Peyer's patch (tissue), 4 donors: ENCODE data around the gene MMP8. TPM values are rescaled to one million over a fixed set of nuclear protein-coding genes. Genes with fewer than 3 reads are reported as not detected.

Experiments used
- DNase-seq, 3 donors: peaks; one replicate each; pipeline ENCODE4 v3.0.0-alpha.2; 2017 to 2019
- H3K27ac ChIP-seq, 4 donors: fragments of 200-600 bp; sonication (generic); one replicate each; pipeline ENCODE4 v1.5.1; 2016 to 2019
- H3K27me3 ChIP-seq, 2 donors: fragments of 200-600 bp; sonication (generic); one replicate each; pipeline ENCODE4 v1.5.1; 2019
- H3K36me3 ChIP-seq, 3 donors: fragments of 200-600 bp; sonication (generic); one replicate each; pipeline ENCODE4 v1.5.1; 2016 to 2019
- H3K4me1 ChIP-seq, 4 donors: fragments of 200-600 bp; sonication (generic); one replicate each; pipeline ENCODE4 v1.5.1; 2016 to 2019
- H3K4me3 ChIP-seq, 4 donors: fragments of 200-600 bp; sonication (generic); 1 replicate in 3 of 4; 2 replicates in 1 of 4; pipeline ENCODE4 v1.5.1; 2016 to 2019; ENCODE audit warnings: mild to moderate bottlenecking in 1 of 4
- H3K9me3 ChIP-seq, 4 donors: fragments of 200-600 bp; sonication (generic); one replicate each; pipeline ENCODE4 v1.5.1; 2016 to 2019; ENCODE audit warnings: mild to moderate bottlenecking in 1 of 4
- POLR2A ChIP-seq, 2 donors: fragments of 450-650 bp; IDR thresholded peaks; one replicate each; pipeline ENCODE4 v1.5.1; 2017; ENCODE audit warnings: antibody characterized with exemption in 2 of 2, mild to moderate bottlenecking in 2 of 2, moderate library complexity in 2 of 2
- total RNA-seq, 4 donors: library from RNA; depleted of rRNA; stranded (reverse); fragments of >200 nt; gene quantifications; one replicate each; pipeline ENCODE4 v1.1.0, GENCODE V29; 2016
- TF ChIP-seq, protein P1 (sequence below), 6 experiments: fragments of 450-650 bp in 4 of 6; fragments of 200-600 bp in 2 of 6; sonication (generic) in 1 of 6; IDR thresholded peaks; one replicate each; pipeline ENCODE4 v1.5.1; 2017 to 2019; ENCODE audit warnings: antibody characterized with exemption in 6 of 6, mild to moderate bottlenecking in 3 of 6, moderate library complexity in 1 of 6

The MMP8 gene
- total RNA-seq, 4 donors from 2014 or later = not detected

- Histone ChIP-seq H3K4me1 (no peaks in the 10 kb centered on the region), H3K36me3 (no peaks in the 10 kb centered on the region), H3K9me3 (no peaks in the 10 kb centered on the region), H3K27ac (peak overlapping the region in 2 of 4 donors; percentile 11 to 22), H3K27me3 (no peaks in the 10 kb centered on the region), H3K4me3 (no peak overlapping the region)
- TF ChIP-seq, protein P1, sequence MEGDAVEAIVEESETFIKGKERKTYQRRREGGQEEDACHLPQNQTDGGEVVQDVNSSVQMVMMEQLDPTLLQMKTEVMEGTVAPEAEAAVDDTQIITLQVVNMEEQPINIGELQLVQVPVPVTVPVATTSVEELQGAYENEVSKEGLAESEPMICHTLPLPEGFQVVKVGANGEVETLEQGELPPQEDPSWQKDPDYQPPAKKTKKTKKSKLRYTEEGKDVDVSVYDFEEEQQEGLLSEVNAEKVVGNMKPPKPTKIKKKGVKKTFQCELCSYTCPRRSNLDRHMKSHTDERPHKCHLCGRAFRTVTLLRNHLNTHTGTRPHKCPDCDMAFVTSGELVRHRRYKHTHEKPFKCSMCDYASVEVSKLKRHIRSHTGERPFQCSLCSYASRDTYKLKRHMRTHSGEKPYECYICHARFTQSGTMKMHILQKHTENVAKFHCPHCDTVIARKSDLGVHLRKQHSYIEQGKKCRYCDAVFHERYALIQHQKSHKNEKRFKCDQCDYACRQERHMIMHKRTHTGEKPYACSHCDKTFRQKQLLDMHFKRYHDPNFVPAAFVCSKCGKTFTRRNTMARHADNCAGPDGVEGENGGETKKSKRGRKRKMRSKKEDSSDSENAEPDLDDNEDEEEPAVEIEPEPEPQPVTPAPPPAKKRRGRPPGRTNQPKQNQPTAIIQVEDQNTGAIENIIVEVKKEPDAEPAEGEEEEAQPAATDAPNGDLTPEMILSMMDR (IDR thresholded peaks at IDR 0.05) = no peak
- TF ChIP-seq POLR2A (IDR thresholded peaks at IDR 0.05) = no peak
- DNase-seq = no peak
These were observed 5.4 kb upstream of the MMP8 start for GRCh38 chr11:102729849-102730815.

DNA sequence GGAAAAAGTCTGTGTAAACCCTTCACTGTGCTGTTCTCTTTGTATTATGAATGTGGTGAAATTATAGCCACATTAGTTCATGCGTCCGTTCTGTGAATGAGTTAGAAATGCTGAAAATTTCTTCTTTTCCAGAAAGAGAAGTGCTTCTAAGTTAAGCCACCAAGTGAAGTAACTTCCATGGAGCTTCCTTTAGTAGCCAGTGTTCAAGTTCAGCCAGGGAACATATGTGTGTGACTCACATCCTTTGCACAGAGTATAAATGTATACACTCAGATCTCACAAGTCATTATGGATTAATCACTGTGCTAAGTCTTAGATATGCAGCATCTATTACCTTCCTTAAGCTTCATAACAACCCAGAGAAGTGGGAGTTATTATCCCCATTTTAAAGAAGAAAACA, 3.1 kb upstream of the MMP8 start:
- no peak for DNase-seq
- Histone ChIP-seq H3K27ac (no peak overlapping the region), H3K36me3 (no peaks in the 10 kb centered on the region), H3K4me1 (no peaks in the 10 kb centered on the region), H3K9me3 (no peaks in the 10 kb centered on the region), H3K4me3 (no peak overlapping the region), H3K27me3 (no peaks in the 10 kb centered on the region)
- TF ChIP-seq, protein P1 (IDR thresholded peaks at IDR 0.05) = no peak
- no peak for TF ChIP-seq POLR2A (IDR thresholded peaks at IDR 0.05)

DNA sequence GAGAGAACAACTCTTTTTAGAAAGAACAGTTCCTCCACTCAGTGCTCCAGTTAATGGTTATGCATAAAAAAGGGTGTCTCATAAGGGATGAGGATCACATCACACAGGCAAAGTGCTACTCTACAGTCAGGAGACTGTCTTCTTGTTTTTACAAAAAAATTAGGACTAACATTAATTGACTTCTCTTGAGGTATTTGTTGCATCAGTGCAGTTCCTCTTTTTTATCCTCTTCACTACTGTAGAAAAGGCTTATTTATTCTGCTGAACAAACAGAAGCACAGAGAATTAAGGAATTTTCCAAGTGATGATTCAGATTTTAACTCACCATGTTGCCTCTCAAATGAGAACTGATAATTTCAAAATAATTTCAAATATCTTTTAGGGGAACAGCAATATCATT, 1.9 kb downstream of the MMP8 start:
- Histone ChIP-seq H3K9me3 (no peaks in the 10 kb centered on the region), H3K36me3 (no peaks in the 10 kb centered on the region), H3K27me3 (no peaks in the 10 kb centered on the region), H3K4me3 (no peak overlapping the region), H3K4me1 (no peaks in the 10 kb centered on the region), H3K27ac (no peak overlapping the region)
- no peak for DNase-seq
- TF ChIP-seq, protein P1 (IDR thresholded peaks at IDR 0.05) = no peak
- no peak for TF ChIP-seq POLR2A (IDR thresholded peaks at IDR 0.05)

GRCh38 chr11:102719620-102720277, 5.0 kb downstream of the MMP8 start:
- TF ChIP-seq, protein P1 (IDR thresholded peaks at IDR 0.05) = no peak
- TF ChIP-seq POLR2A (IDR thresholded peaks at IDR 0.05) = no peak
- Histone ChIP-seq H3K4me1 (no peaks in the 10 kb centered on the region), H3K9me3 (no peaks in the 10 kb centered on the region), H3K4me3 (no peak overlapping the region), H3K27ac (no peak overlapping the region), H3K36me3 (no peaks in the 10 kb centered on the region), H3K27me3 (no peaks in the 10 kb centered on the region)
- no peak for DNase-seq

GRCh38 chr11:102717280-102717679, 7.5 kb downstream of the MMP8 start:
- Histone ChIP-seq H3K27me3 (no peaks in the 10 kb centered on the region), H3K27ac (no peak overlapping the region), H3K4me3 (no peak overlapping the region), H3K9me3 (no peaks in the 10 kb centered on the region), H3K36me3 (no peaks in the 10 kb centered on the region), H3K4me1 (no peaks in the 10 kb centered on the region)
- TF ChIP-seq, protein P1 (IDR thresholded peaks at IDR 0.05) = no peak
- TF ChIP-seq POLR2A (IDR thresholded peaks at IDR 0.05) = no peak
- DNase-seq = no peak
